ENCODE results near the gene BCAS1. TPM values are rescaled to one million over a fixed set of nuclear protein-coding genes. Genes with fewer than 3 reads are reported as not detected.
A peak's percentile ranks its signal among the peaks of the same experiment; 100 is the strongest.
"Not testable (repeated sequence)": the region's sequence is repeated elsewhere in the genome, so short reads cannot be mapped to it uniquely, and the experiment has no call there.

Gene BCAS1
- total RNA-seq, 1 donor from 2014 or later: 2.8 TPM

DNA sequence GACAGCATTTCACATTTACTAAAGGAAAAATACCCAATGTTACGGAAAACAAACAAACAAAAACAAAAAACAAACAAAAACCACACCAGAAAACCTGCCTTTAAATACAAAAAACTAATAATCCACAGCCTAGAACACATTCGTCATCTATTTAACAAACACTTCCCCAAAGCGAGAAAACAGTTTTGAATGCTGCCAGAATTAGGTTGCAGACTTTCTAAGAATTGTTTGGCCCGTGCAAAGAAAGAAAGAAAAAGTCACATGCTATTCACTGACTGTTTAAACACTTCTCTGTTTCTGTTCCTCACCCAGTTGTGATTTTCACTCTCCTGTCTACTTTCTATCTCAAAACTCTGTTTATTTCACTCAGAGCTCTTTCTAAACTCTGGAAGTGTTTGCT lies 52.5 kb downstream of the BCAS1 start:
- Histone ChIP-seq H3K4me3 (no peak overlapping the region), H3K36me3 (no peaks in the 10 kb centered on the region), H3K4me1 (no peaks in the 10 kb centered on the region), H3K27ac (peak overlapping the region; percentile 58), H3K9me3 (no peaks in the 10 kb centered on the region), H3K27me3 (ENCODE audit: low read depth) (no peaks in the 10 kb centered on the region)
- DNase-seq (no peak), ATAC-seq (peak; percentile 43 to 67)
- TF ChIP-seq, protein P1, sequence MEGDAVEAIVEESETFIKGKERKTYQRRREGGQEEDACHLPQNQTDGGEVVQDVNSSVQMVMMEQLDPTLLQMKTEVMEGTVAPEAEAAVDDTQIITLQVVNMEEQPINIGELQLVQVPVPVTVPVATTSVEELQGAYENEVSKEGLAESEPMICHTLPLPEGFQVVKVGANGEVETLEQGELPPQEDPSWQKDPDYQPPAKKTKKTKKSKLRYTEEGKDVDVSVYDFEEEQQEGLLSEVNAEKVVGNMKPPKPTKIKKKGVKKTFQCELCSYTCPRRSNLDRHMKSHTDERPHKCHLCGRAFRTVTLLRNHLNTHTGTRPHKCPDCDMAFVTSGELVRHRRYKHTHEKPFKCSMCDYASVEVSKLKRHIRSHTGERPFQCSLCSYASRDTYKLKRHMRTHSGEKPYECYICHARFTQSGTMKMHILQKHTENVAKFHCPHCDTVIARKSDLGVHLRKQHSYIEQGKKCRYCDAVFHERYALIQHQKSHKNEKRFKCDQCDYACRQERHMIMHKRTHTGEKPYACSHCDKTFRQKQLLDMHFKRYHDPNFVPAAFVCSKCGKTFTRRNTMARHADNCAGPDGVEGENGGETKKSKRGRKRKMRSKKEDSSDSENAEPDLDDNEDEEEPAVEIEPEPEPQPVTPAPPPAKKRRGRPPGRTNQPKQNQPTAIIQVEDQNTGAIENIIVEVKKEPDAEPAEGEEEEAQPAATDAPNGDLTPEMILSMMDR (IDR thresholded peaks at IDR 0.05): no peak
- intact Hi-C loops (cut with DNase I): no loop called here

DNA sequence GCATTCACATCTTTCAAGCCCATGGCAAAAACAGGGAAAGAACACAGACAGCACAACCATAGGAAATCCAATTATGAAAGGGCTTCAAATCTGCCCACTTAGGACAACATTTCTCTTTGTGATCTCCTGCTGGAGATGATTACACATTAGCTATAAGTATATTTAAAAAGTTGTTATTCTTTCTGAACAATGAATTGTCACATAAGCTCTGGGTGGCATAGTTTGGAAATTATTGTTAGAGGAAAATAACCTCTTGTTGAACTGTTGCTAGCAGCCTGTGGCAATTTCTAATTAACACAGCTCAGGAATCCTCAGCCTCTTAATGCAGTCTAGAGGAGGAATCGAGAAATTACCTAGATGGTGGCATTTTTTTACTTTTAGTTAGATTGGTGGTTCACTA lies 54.9 kb downstream of the BCAS1 start:
- intact Hi-C loops (cut with DNase I): no loop called here
- TF ChIP-seq, protein P1 (IDR thresholded peaks at IDR 0.05): no peak
- Histone ChIP-seq H3K4me3 (no peak overlapping the region), H3K9me3 (no peaks in the 10 kb centered on the region), H3K27ac (no peak overlapping the region), H3K36me3 (no peaks in the 10 kb centered on the region), H3K27me3 (ENCODE audit: low read depth) (no peaks in the 10 kb centered on the region), H3K4me1 (no peaks in the 10 kb centered on the region)
- no peak for ATAC-seq
- DNase-seq: no peak

DNA sequence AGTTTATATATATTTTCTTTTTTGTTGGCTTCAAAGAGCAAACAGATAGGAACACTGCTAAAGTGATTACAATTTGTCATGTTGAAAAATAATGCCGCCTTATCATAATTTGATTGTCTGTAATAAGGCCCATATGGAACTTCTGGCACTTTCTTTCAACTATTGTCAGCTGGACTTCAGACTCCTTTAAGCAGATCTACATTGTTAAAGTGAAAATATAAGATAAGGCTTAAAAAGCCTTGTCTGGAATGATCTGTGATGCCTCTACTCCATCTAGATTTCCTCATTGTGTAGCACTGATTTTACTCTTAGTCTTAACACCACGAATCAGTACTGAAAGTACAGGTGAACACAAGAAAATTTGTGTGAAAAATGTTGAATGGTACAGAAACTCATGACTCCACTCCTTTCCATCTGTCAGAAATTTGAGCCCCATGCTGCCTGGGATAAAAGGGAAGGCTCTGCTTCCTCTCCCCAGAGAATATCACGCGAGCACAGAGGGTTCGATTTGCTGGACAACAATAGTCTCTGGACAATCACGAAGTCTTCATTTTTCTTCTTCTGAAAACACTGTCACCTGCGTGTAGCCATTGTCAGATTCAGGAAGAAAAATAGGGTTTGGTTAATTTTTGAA lies 56.0 kb downstream of the BCAS1 start:
- ATAC-seq: no peak
- intact Hi-C loops (cut with DNase I): no loop called here
- DNase-seq: no peak
- Histone ChIP-seq H3K9me3 (no peaks in the 10 kb centered on the region), H3K27me3 (ENCODE audit: low read depth) (no peaks in the 10 kb centered on the region), H3K27ac (no peak overlapping the region), H3K4me3 (no peak overlapping the region), H3K36me3 (no peaks in the 10 kb centered on the region), H3K4me1 (no peaks in the 10 kb centered on the region)
- TF ChIP-seq, protein P1 (IDR thresholded peaks at IDR 0.05): no peak

DNA sequence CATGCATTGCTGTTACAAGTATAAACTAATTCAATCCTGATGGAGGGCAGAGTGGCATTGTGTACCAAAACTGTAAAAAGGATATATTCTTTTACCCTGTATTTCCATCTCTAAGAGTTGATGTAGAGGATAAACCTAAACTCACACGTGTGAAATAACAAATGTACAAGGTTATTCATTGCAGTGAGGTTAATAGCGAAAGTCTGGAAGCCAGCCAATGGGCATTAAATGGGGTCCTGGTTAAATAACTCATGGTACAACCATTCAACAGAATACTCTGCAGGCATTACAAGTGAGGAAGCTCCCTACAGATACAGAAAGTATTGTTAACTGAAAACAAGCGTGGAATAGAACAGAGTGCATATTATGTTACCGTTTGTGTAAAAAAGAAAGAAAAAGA lies 56.9 kb downstream of the BCAS1 start:
- TF ChIP-seq, protein P1 (IDR thresholded peaks at IDR 0.05): no peak
- H3K4me1 ChIP-seq: no peaks in the 10 kb centered on the region
- intact Hi-C loops (cut with DNase I): no loop called here
- H3K27ac ChIP-seq: no peak overlapping the region
- no peak overlapping the region for H3K4me3 ChIP-seq
- H3K36me3 ChIP-seq: no peaks in the 10 kb centered on the region
- H3K27me3 ChIP-seq (ENCODE audit: low read depth): no peaks in the 10 kb centered on the region
- no peak for DNase-seq
- no peaks in the 10 kb centered on the region for H3K9me3 ChIP-seq
- no peak for ATAC-seq

DNA sequence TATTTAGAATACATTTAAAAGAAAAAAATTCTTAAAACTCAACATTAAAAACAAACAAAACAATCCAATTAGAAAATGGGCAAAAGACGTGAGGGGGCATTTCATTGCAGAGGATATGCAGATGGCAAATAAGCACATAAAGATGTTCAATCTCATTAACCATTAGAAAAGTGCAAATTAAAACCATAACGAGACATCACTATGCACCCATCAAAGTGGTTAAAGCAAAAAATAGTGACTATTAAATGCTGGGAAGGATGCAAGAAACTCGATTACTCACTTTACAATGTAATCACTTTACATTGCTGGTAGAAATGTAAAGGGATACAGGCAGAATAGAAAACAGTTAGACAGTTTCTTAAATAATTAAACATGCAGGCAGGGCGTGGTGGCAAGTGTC lies 59.0 kb downstream of the BCAS1 start:
- no peak overlapping the region for H3K4me3 ChIP-seq
- ATAC-seq (no peak), DNase-seq (no peak)
- no peaks in the 10 kb centered on the region for H3K9me3 ChIP-seq
- no peak overlapping the region for H3K27ac ChIP-seq
- H3K4me1 ChIP-seq: no peaks in the 10 kb centered on the region
- no peaks in the 10 kb centered on the region for H3K36me3 ChIP-seq
- intact Hi-C loops (cut with DNase I): no loop called here
- TF ChIP-seq, protein P1 (IDR thresholded peaks at IDR 0.05): no peak
- H3K27me3 ChIP-seq (ENCODE audit: low read depth): no peaks in the 10 kb centered on the region

DNA sequence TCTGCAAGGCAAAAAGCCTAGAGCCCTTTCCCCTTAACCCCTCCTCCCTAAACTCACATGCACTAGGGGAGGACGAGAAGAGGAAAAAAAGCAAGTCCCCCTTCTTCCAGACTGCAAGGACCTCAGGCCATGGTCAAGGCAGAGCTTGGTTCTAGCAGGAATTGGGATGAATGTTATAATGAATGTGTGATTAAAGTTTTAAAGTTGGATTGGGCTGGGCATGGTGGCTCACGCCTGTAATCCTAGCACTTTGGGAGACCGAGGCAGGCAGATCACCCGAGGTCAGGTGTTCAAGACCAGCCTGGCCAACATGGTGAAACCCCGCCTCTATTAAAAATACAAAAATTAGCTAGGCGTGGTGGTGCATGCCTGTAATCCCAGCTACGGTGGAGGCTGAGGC lies 64.2 kb downstream of the BCAS1 start:
- H3K27ac ChIP-seq, ATAC-seq, H3K4me3 ChIP-seq: not testable (repeated sequence)

More for the DNA sequence above, 64.2 kb downstream of the BCAS1 start:
- H3K27me3 ChIP-seq (ENCODE audit: low read depth); H3K4me1 ChIP-seq; intact Hi-C loops (cut with DNase I); DNase-seq; H3K9me3 ChIP-seq; H3K36me3 ChIP-seq: not testable (repeated sequence)
